Fibroblast of skin of left biceps (primary cell): ENCODE results near the gene CDCA7.
"Not testable (repeated sequence)": the region's sequence is repeated elsewhere in the genome, so short reads cannot be mapped to it uniquely, and the experiment has no call there.

Source experiments
- DNase-seq, 2 experiments: peaks; one replicate each; pipeline ENCODE4 v3.0.0-alpha.2; 2013; ENCODE audit warnings: low read depth in 2 of 2

The CDCA7 gene

GRCh38 chr2:173354582-173355131 lies at the start of gene CDCA7:
Gene CDCA7 (plus strand): TSS chr2:173354872. CDS start chr2:173354964, 92 bp downstream.
- peak; percentile 15 to 28 for DNase-seq

GRCh38 chr2:173305303-173305702 lies 49.4 kb upstream of the CDCA7 start:
- DNase-seq: no peak

GRCh38 chr2:173307293-173307692 lies 47.4 kb upstream of the CDCA7 start:
- DNase-seq: no peak

- not testable (repeated sequence) for DNase-seq
These were observed 45.3 kb upstream of the CDCA7 start for GRCh38 chr2:173309370-173309769.

- no peak for DNase-seq
These were observed 42.6 kb upstream of the CDCA7 start for GRCh38 chr2:173311844-173312606.

- DNase-seq: no peak
These were observed 31.3 kb upstream of the CDCA7 start for GRCh38 chr2:173323371-173323770.

GRCh38 chr2:173326806-173327205 lies 27.9 kb upstream of the CDCA7 start:
- DNase-seq: no peak

GRCh38 chr2:173327421-173327820 lies 27.3 kb upstream of the CDCA7 start:
- no peak for DNase-seq

- not testable (repeated sequence) for DNase-seq
These were observed 21.7 kb upstream of the CDCA7 start for GRCh38 chr2:173333003-173333402.

GRCh38 chr2:173339807-173340206 lies 14.9 kb upstream of the CDCA7 start:
- no peak for DNase-seq

- DNase-seq: no peak
These were observed 10.8 kb upstream of the CDCA7 start for GRCh38 chr2:173343921-173344320.

GRCh38 chr2:173346035-173346434 lies 8.6 kb upstream of the CDCA7 start:
- DNase-seq: no peak

GRCh38 chr2:173347305-173348168 lies 7.1 kb upstream of the CDCA7 start:
- DNase-seq: no peak

- DNase-seq: no peak
These were observed 5.4 kb upstream of the CDCA7 start for GRCh38 chr2:173349287-173349686.

GRCh38 chr2:173350383-173350782 lies 4.3 kb upstream of the CDCA7 start:
- DNase-seq: no peak

GRCh38 chr2:173351879-173352278 lies 2.8 kb upstream of the CDCA7 start:
- DNase-seq: no peak

GRCh38 chr2:173353556-173353955 lies 1.1 kb upstream of the CDCA7 start:
- no peak for DNase-seq

GRCh38 chr2:173354073-173354581 lies 545 bp upstream of the CDCA7 start:
- no peak for DNase-seq

- no peak for DNase-seq
These were observed 627 bp downstream of the CDCA7 start for GRCh38 chr2:173355132-173355865.

GRCh38 chr2:173355866-173356508 lies 1.3 kb downstream of the CDCA7 start:
- no peak for DNase-seq

- no peak for DNase-seq
These were observed 2.7 kb downstream of the CDCA7 start for GRCh38 chr2:173357346-173357745.
